CD4-positive, alpha-beta T cell treated with Interleukin-15 for 4 hours (primary cell): ENCODE data around the gene SNRNP40.
"Not testable (repeated sequence)": the region's sequence is repeated elsewhere in the genome, so short reads cannot be mapped to it uniquely, and the experiment has no call there.

Source experiments
- DNase-seq: peaks from one replicate; pipeline ENCODE4 v3.0.0-alpha.2; 2020; ENCODE audit warnings: low spot score

The SNRNP40 gene

GRCh38 chr1:31296486-31297276, at the start of gene SNRNP40, which contains the start of gene ZCCHC17:
TSS of gene SNRNP40 (minus strand) at chr1:31296788. CDS start at chr1:31296751, 37 bp downstream.
TSS of gene ZCCHC17 (plus strand) at chr1:31297032. CDS start at chr1:31310099, 13,067 bp downstream.
- peak; percentile 99 for DNase-seq

GRCh38 chr1:31345635-31346034, 49.0 kb upstream of the SNRNP40 start:
- no peak for DNase-seq

- DNase-seq: no peak
Measured at GRCh38 chr1:31344503-31344902, 47.9 kb upstream of the SNRNP40 start.

GRCh38 chr1:31336687-31337467, 40.3 kb upstream of the SNRNP40 start:
- DNase-seq: no peak

- peak; percentile 6 for DNase-seq
Measured at GRCh38 chr1:31335007-31335406, 38.4 kb upstream of the SNRNP40 start.

GRCh38 chr1:31327381-31327780, 30.8 kb upstream of the SNRNP40 start:
- DNase-seq: no peak

- DNase-seq: no peak
Measured at GRCh38 chr1:31326461-31326860, 29.9 kb upstream of the SNRNP40 start.

- no peak for DNase-seq
Measured at GRCh38 chr1:31324992-31325391, 28.4 kb upstream of the SNRNP40 start.

GRCh38 chr1:31324093-31324492, 27.5 kb upstream of the SNRNP40 start:
- no peak for DNase-seq

- no peak for DNase-seq
Measured at GRCh38 chr1:31318146-31318545, 21.6 kb upstream of the SNRNP40 start.

GRCh38 chr1:31315902-31316301, 19.3 kb upstream of the SNRNP40 start:
- no peak for DNase-seq

- no peak for DNase-seq
Measured at GRCh38 chr1:31310198-31310597, 13.6 kb upstream of the SNRNP40 start.

- no peak for DNase-seq
Measured at GRCh38 chr1:31308036-31308435, 11.4 kb upstream of the SNRNP40 start.

- no peak for DNase-seq
Measured at GRCh38 chr1:31306278-31306677, 9.7 kb upstream of the SNRNP40 start.

- no peak for DNase-seq
Measured at GRCh38 chr1:31302709-31303441, 6.3 kb upstream of the SNRNP40 start.

- peak; percentile 23 for DNase-seq
Measured at GRCh38 chr1:31300193-31300592, 3.6 kb upstream of the SNRNP40 start.

- DNase-seq: no peak
Measured at GRCh38 chr1:31299365-31299764, 2.8 kb upstream of the SNRNP40 start.

- no peak for DNase-seq
Measured at GRCh38 chr1:31297277-31298247, 974 bp upstream of the SNRNP40 start.

GRCh38 chr1:31295874-31296485, 608 bp downstream of the SNRNP40 start:
- DNase-seq: no peak

GRCh38 chr1:31289021-31289420, 7.6 kb downstream of the SNRNP40 start:
- DNase-seq: no peak

- DNase-seq: not testable (repeated sequence)
Measured at GRCh38 chr1:31287791-31288190, 8.8 kb downstream of the SNRNP40 start.
